Coronary artery (tissue), 2 donors: Measurements from ENCODE around the gene CHPT1.

Source experiments
- DNase-seq: peaks from one replicate; pipeline ENCODE4 v3.0.0-alpha.2; 2017; ENCODE audit warnings: low spot score
- H3K27ac ChIP-seq, 2 donors: fragments of 200-600 bp; sonication (generic); one replicate each; pipeline ENCODE4 v1.5.1; 2016 to 2019
- H3K4me3 ChIP-seq: fragments of 200-600 bp; sonication (generic); 2 replicates; pipeline ENCODE4 v1.5.1; 2016; ENCODE audit warnings: mild to moderate bottlenecking, moderate library complexity
- CTCF ChIP-seq: fragments of 200-600 bp; sonication (generic); IDR thresholded peaks from one replicate; pipeline ENCODE4 v1.5.1; 2019; ENCODE audit warnings: antibody characterized with exemption

CHPT1 gene

GRCh38 chr12:101746196-101746595 is 48.8 kb downstream of the CHPT1 start:
- DNase-seq: no peak
- Histone ChIP-seq H3K4me3 (no peak overlapping the region), H3K27ac (no peak overlapping the region)
- TF ChIP-seq CTCF: no peak

- TF ChIP-seq CTCF: no peak
- no peak overlapping the region for H3K4me3 ChIP-seq
- H3K27ac ChIP-seq: no peak overlapping the region
- no peak for DNase-seq
Observed at GRCh38 chr12:101746661-101747060, 49.2 kb downstream of the CHPT1 start.

GRCh38 chr12:101747697-101748096 is 50.3 kb downstream of the CHPT1 start:
- TF ChIP-seq CTCF: no peak
- no peak overlapping the region for H3K4me3 ChIP-seq
- no peak overlapping the region for H3K27ac ChIP-seq
- no peak for DNase-seq

- no peak overlapping the region for H3K27ac ChIP-seq
- DNase-seq: no peak
- H3K4me3 ChIP-seq: no peak overlapping the region
- no peak for TF ChIP-seq CTCF
Observed at GRCh38 chr12:101748907-101749306, 51.5 kb downstream of the CHPT1 start.

GRCh38 chr12:101749657-101750056 is 52.2 kb downstream of the CHPT1 start:
- no peak for DNase-seq
- H3K27ac ChIP-seq: no peak overlapping the region
- H3K4me3 ChIP-seq: no peak overlapping the region
- TF ChIP-seq CTCF: no peak

GRCh38 chr12:101750152-101750551 is 52.7 kb downstream of the CHPT1 start:
- no peak for TF ChIP-seq CTCF
- no peak for DNase-seq

GRCh38 chr12:101759396-101760047 is 62.1 kb downstream of the CHPT1 start:
- peak; percentile 48 for TF ChIP-seq CTCF
- H3K4me3 ChIP-seq: no peak overlapping the region
- H3K27ac ChIP-seq: no peak overlapping the region
- no peak for DNase-seq

More at GRCh38 chr12:101750152-101750551, 52.7 kb downstream of the CHPT1 start:
- Histone ChIP-seq H3K27ac (no peak overlapping the region), H3K4me3 (no peak overlapping the region)
